ENCODE results near the gene INMT.

DNA sequence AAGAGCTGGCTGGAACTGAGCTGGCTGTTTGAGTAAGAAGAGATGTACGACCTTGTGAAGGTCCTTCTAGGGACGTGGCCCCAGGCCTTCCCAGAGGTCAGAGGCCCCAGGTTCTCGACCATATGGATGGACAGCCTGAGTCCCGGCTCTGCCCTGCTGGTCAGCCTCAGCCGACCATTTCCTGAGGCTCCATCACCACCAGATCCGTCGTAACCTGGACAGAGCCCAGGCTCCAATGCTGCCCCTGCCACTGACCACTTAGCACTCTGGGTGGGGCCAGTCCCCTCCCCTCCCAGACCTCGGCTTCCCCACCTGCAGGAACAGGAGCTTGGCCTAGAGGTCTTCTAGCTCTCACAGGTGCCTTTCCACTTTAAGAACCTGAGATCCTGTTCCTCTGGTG, 10.6 kb upstream of the INMT start:
- TF ChIP-seq, protein P1, sequence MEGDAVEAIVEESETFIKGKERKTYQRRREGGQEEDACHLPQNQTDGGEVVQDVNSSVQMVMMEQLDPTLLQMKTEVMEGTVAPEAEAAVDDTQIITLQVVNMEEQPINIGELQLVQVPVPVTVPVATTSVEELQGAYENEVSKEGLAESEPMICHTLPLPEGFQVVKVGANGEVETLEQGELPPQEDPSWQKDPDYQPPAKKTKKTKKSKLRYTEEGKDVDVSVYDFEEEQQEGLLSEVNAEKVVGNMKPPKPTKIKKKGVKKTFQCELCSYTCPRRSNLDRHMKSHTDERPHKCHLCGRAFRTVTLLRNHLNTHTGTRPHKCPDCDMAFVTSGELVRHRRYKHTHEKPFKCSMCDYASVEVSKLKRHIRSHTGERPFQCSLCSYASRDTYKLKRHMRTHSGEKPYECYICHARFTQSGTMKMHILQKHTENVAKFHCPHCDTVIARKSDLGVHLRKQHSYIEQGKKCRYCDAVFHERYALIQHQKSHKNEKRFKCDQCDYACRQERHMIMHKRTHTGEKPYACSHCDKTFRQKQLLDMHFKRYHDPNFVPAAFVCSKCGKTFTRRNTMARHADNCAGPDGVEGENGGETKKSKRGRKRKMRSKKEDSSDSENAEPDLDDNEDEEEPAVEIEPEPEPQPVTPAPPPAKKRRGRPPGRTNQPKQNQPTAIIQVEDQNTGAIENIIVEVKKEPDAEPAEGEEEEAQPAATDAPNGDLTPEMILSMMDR (IDR thresholded peaks at IDR 0.05), result no peak
- TF ChIP-seq POLR2A (IDR thresholded peaks at IDR 0.05), result no peak

Measured in Peyer's patch (tissue), 4 donors.